ENCODE results near the gene HS6ST3.

Gene HS6ST3

GRCh38 chr13:96218475-96218874, 128.6 kb downstream of the HS6ST3 start:
- ChIA-PET POLR2A (no interaction called here), CTCF (no interaction called here)
- TF ChIP-seq, protein P1, sequence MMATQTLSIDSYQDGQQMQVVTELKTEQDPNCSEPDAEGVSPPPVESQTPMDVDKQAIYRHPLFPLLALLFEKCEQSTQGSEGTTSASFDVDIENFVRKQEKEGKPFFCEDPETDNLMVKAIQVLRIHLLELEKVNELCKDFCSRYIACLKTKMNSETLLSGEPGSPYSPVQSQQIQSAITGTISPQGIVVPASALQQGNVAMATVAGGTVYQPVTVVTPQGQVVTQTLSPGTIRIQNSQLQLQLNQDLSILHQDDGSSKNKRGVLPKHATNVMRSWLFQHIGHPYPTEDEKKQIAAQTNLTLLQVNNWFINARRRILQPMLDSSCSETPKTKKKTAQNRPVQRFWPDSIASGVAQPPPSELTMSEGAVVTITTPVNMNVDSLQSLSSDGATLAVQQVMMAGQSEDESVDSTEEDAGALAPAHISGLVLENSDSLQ (IDR thresholded peaks at IDR 0.05), result no peak
- no peak for TF ChIP-seq ARNT (IDR thresholded peaks at IDR 0.05)
- TF ChIP-seq L3MBTL2 (conservative IDR thresholded peaks at IDR 0.05), result no peak
- no peak for TF ChIP-seq ELF4 (IDR thresholded peaks at IDR 0.05)
- TF ChIP-seq FOXK2 (IDR thresholded peaks at IDR 0.05), result no peak
- no peak for TF ChIP-seq SP1 (IDR thresholded peaks at IDR 0.05)
- TF ChIP-seq FOXM1 (IDR thresholded peaks at IDR 0.05; ENCODE audit: borderline replicate concordance), result no peak
- TF ChIP-seq BHLHE40 (IDR thresholded peaks at IDR 0.05; ENCODE audit: borderline replicate concordance), result no peak
- no peak for TF ChIP-seq HDGF (IDR thresholded peaks at IDR 0.05; ENCODE audit: borderline replicate concordance)
- no peak for TF ChIP-seq CTBP1 (IDR thresholded peaks at IDR 0.05; ENCODE audit: borderline replicate concordance)
- no peak for TF ChIP-seq TARDBP (IDR thresholded peaks at IDR 0.05)
- TF ChIP-seq ZNF384 (IDR thresholded peaks at IDR 0.05), result no peak
- TF ChIP-seq SUZ12 (IDR thresholded peaks at IDR 0.05), result no peak
- DNase-seq (ENCODE audit: extremely low spot score), result no peak

GRCh38 chr13:96221471-96221870, 131.6 kb downstream of the HS6ST3 start:
- ChIA-PET POLR2A (interaction anchor here (1.1 kb wide), 1 partner anchor 168 kb away, joined by 3 read pairs; the partner anchor contains the start of gene UGGT2), CTCF (no interaction called here)
- DNase-seq (ENCODE audit: extremely low spot score), result no peak
- TF ChIP-seq ZNF384 (IDR thresholded peaks at IDR 0.05) (no peak), L3MBTL2 (conservative IDR thresholded peaks at IDR 0.05) (no peak)

- TF ChIP-seq CTBP1 (IDR thresholded peaks at IDR 0.05; ENCODE audit: borderline replicate concordance) (no peak), ZNF384 (IDR thresholded peaks at IDR 0.05) (no peak), NFRKB (IDR thresholded peaks at IDR 0.05) (no peak), FOXK2 (IDR thresholded peaks at IDR 0.05) (no peak), L3MBTL2 (conservative IDR thresholded peaks at IDR 0.05) (no peak), ELF4 (IDR thresholded peaks at IDR 0.05) (no peak), HDGF (IDR thresholded peaks at IDR 0.05; ENCODE audit: borderline replicate concordance) (no peak), TARDBP (IDR thresholded peaks at IDR 0.05) (no peak)
- TF ChIP-seq, protein P1 (IDR thresholded peaks at IDR 0.05), result no peak
- no peak for DNase-seq (ENCODE audit: extremely low spot score)
- ChIA-PET POLR2A (no interaction called here), CTCF (no interaction called here)
Observed at GRCh38 chr13:96223231-96223630, 133.3 kb downstream of the HS6ST3 start.

DNA sequence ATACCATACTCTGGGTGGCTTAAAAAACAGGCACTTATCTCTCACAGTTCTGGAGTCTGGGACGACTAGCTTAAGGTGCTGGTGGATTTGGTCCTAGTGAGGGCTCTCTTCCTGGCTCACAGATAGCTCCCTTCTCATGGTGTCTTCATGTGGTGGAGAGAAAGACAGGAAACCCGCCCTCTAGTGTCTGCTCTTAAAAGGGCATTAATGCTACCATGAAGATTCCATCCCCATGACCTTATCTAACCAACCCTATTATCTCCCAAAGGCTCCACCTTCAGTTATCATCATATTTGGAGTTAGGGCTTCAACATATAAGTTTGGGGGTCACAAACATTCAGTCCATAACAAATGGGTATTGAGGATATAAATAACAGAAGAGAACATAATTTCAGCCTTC, 139.4 kb downstream of the HS6ST3 start:
- DNase-seq (ENCODE audit: extremely low spot score), result peak; percentile 12

DNA sequence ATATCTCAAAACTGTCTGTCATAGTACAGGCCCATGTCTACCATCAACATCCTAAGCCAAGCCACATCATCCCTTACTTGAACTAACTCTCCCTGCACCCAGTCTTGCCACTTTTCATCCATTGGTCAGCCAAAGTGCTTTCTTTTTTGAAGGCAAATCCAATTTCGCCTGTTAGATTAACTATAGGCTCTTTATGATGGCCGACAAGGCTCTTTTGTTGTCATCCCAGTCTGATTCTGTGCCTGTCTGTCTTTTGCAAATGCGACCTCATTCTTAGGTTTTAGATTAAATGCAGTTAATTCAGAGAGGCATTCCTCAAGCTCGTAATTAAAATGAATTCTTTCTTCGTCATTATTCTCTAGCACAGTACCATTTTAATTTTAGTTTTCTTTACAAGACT, 148.3 kb downstream of the HS6ST3 start:
- TF ChIP-seq SP1 (IDR thresholded peaks at IDR 0.05) (no peak), LEF1 (IDR thresholded peaks at IDR 0.05; ENCODE audit: borderline replicate concordance) (no peak)
- CTCF ChIA-PET, result no interaction called here
- DNase-seq (ENCODE audit: extremely low spot score), result no peak
- POLR2A ChIA-PET, result no interaction called here

More for the DNA sequence above, 139.4 kb downstream of the HS6ST3 start:
- no peak for TF ChIP-seq LEF1 (IDR thresholded peaks at IDR 0.05; ENCODE audit: borderline replicate concordance)
- no peak for TF ChIP-seq ARNT (IDR thresholded peaks at IDR 0.05)
- no peak for TF ChIP-seq NFRKB (IDR thresholded peaks at IDR 0.05)
- no peak for TF ChIP-seq HDGF (IDR thresholded peaks at IDR 0.05; ENCODE audit: borderline replicate concordance)
- no peak for TF ChIP-seq BHLHE40 (IDR thresholded peaks at IDR 0.05; ENCODE audit: borderline replicate concordance)
- ChIA-PET POLR2A (no interaction called here), CTCF (interaction anchor here (0.6 to 0.9 kb wide), 2 partner anchors 209 to 282 kb away, joined by 3 read pairs; no protein-coding TSS in a partner anchor)

- ChIA-PET POLR2A (no interaction called here), CTCF (no interaction called here)
Observed at GRCh38 chr13:96238861-96239260, 149.0 kb downstream of the HS6ST3 start.

GRCh38 chr13:96243376-96243775, 153.5 kb downstream of the HS6ST3 start:
- POLR2A ChIA-PET, result no interaction called here
- TF ChIP-seq L3MBTL2 (conservative IDR thresholded peaks at IDR 0.05) (no peak), CTBP1 (IDR thresholded peaks at IDR 0.05; ENCODE audit: borderline replicate concordance) (no peak), TARDBP (IDR thresholded peaks at IDR 0.05) (no peak), ARNT (IDR thresholded peaks at IDR 0.05) (no peak), NFRKB (IDR thresholded peaks at IDR 0.05) (no peak), FOXA1 (IDR thresholded peaks at IDR 0.05) (no peak), ELF4 (IDR thresholded peaks at IDR 0.05) (no peak), FOXK2 (IDR thresholded peaks at IDR 0.05) (no peak), LEF1 (IDR thresholded peaks at IDR 0.05; ENCODE audit: borderline replicate concordance) (no peak), FOXM1 (IDR thresholded peaks at IDR 0.05; ENCODE audit: borderline replicate concordance) (no peak), BHLHE40 (IDR thresholded peaks at IDR 0.05; ENCODE audit: borderline replicate concordance) (no peak), ZNF384 (IDR thresholded peaks at IDR 0.05) (no peak), SP1 (IDR thresholded peaks at IDR 0.05) (no peak), SUZ12 (IDR thresholded peaks at IDR 0.05) (no peak), HDGF (IDR thresholded peaks at IDR 0.05; ENCODE audit: borderline replicate concordance) (no peak)
- TF ChIP-seq, protein P1 (IDR thresholded peaks at IDR 0.05), result no peak
- CTCF ChIA-PET, result no interaction called here
- DNase-seq (ENCODE audit: extremely low spot score), result no peak

More at GRCh38 chr13:96238861-96239260, 149.0 kb downstream of the HS6ST3 start:
- TF ChIP-seq FOXK2 (IDR thresholded peaks at IDR 0.05) (no peak), BHLHE40 (IDR thresholded peaks at IDR 0.05; ENCODE audit: borderline replicate concordance) (no peak), TARDBP (IDR thresholded peaks at IDR 0.05) (no peak), SP1 (IDR thresholded peaks at IDR 0.05) (no peak), FOXA1 (IDR thresholded peaks at IDR 0.05) (no peak), SUZ12 (IDR thresholded peaks at IDR 0.05) (no peak), ZNF384 (IDR thresholded peaks at IDR 0.05) (no peak), NFRKB (IDR thresholded peaks at IDR 0.05) (no peak), LEF1 (IDR thresholded peaks at IDR 0.05; ENCODE audit: borderline replicate concordance) (no peak), L3MBTL2 (conservative IDR thresholded peaks at IDR 0.05) (no peak), HDGF (IDR thresholded peaks at IDR 0.05; ENCODE audit: borderline replicate concordance) (no peak), FOXM1 (IDR thresholded peaks at IDR 0.05; ENCODE audit: borderline replicate concordance) (no peak), ELF4 (IDR thresholded peaks at IDR 0.05) (no peak), CTBP1 (IDR thresholded peaks at IDR 0.05; ENCODE audit: borderline replicate concordance) (no peak), ARNT (IDR thresholded peaks at IDR 0.05) (no peak)
- TF ChIP-seq, protein P1 (IDR thresholded peaks at IDR 0.05), result no peak
- no peak for DNase-seq (ENCODE audit: extremely low spot score)

All from HEK293T (cell line).